HG03280 (cell line): Measurements from ENCODE around the gene SDC3.

Experiments used
- ATAC-seq: cut with Tn5 transposase; IDR thresholded peaks from one replicate; pipeline ENCODE4 v1.9.1; 2021; ENCODE audit warnings: mild to moderate bottlenecking, moderate library complexity; ENCODE audit not compliant: unreplicated experiment

The SDC3 gene

DNA sequence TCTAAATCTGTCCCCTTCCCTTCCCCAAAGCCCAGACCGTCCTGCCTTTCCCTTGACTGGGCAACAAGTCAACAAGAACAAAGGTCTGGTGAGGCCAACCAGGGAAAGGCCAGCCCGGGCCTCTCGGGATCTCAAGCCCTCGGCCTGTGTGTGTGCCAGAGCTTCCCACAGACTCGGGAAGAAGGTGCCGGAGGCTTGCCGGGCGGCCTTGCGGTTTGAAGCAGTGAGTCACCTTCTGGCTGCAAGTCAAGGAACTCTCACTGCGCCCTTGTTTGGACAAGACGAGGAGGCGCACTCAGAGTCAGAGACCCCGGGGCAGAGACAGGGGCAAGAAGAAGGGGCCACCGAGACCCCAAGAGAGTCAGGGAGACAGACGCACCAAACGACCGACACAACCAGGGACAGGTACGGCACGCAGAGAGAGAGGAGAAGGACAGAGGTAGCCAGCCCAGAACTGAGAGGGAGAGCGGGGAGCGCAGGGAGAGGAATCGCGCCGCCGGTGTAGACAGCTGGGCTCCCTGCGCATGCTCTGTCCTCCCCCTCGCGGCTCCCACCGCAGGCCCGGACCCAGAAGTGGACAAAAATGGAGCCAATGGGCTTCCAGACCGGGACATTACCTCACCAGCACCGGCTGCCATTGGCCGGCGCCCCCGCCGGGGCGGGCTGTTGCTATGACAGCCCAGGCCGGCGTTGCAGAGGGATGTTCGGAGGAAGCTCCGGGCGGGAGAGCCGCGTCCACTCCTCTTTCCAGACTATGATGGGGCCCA, 84.4 kb downstream of the SDC3 start:
- ATAC-seq, result peak; percentile 96

DNA sequence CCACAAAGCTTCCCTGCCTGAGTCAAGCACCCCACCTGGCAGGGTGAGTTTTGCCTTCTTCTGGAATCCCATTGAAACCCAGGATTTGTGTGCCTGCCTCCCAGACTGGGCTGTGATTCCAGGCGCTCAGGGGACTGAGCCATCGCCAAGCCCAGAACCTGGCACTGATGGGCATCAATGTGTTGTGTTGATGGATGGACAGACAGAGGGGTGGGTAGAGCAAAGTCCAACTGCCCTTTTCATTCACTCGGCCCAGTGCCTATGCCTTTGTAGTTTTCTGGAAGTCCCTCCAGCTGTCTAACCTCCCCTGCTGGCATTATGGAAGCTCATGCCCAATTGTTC, 85.0 kb downstream of the SDC3 start:
- ATAC-seq, result no peak

DNA sequence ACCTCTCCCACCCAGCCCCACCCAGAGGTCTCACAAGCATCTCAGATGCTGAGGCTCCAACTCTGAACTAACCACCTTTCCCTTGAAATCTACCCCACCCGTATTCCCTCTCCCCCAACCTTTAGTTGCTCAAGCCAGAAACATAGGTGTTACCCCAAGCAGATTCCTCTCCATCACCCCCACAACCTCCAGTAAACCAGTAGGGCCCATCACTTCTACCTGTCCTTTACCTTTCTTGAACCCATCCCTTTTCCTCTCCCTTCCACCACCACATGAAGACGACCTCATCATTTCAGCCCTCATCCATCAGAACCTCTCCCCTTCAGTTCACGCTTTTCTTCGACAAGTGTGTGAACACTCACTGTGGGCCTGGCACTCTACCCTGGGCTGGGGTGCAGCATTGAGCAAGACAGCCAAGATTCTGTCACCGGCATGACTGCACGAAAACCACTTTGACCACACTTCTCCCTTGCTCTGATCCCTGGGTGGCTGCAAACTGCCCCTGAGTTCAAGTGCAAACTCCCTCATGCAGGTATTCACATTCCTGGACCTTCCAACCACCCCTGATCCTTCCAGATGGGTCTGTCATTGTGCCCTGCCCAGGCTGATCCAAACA, 85.5 kb downstream of the SDC3 start:
- ATAC-seq, result no peak

DNA sequence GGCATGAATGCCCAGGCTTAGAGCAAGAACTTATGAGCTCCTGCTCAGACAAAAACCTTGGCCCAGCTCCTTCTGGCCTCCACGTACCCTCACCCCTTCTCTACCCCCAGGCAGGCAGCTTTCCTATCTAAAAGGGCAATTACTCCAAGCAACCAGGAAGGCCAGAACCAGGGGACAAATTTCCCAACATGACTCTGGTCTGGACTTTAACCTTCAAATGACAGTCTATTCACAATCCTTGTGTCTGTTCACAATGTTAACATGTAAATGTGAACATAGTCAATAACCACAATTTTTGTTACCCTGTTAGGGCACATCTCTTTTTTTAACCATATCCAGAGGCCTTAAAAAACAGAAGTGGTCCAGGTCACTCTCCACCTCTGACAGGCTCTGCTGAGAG, 86.6 kb downstream of the SDC3 start:
- no peak for ATAC-seq

DNA sequence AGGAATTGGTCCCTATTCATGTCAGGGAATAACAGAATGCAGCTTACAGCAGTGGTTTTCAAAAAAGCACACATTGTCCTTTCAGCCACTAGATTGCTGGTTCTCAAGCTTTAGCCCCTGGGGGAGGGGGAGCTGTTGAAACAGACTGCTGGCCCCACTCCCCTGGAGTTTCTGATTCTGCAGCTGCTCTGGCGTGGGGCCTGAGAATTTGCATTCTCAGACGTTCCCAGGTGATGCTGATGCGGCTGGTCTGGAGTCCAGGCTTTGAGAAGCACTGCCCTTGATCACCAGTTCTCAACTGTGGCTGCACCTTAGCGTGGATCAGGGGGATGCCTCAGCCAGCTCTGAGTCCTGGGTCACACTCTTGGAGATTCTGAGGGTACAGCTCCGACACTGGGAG, 88.3 kb downstream of the SDC3 start:
- no peak for ATAC-seq
